Lower leg skin (tissue), 3 donors: ENCODE measurements around the gene CIZ1.

Source experiments
- CTCF ChIP-seq, 3 donors: fragments of 450-650 bp; IDR thresholded peaks; one replicate each; pipeline ENCODE4 v1.5.1; 2016; ENCODE audit warnings: antibody characterized with exemption in 3 of 3, mild to moderate bottlenecking in 3 of 3, moderate library complexity in 2 of 3
- POLR2A ChIP-seq, 2 donors: fragments of 450-650 bp; IDR thresholded peaks; one replicate each; pipeline ENCODE4 v1.6.1; 2016 to 2017; ENCODE audit warnings: antibody characterized with exemption in 2 of 2, mild to moderate bottlenecking in 1 of 2, moderate library complexity in 1 of 2

- TF ChIP-seq CTCF (IDR thresholded peaks at IDR 0.05), result no peak
- TF ChIP-seq POLR2A (IDR thresholded peaks at IDR 0.05), result no peak
Measured at GRCh38 chr9:128146591-128147120, 44.7 kb downstream of the CIZ1 start.
